ENCODE data around the gene ZFYVE26.

Gene ZFYVE26

DNA sequence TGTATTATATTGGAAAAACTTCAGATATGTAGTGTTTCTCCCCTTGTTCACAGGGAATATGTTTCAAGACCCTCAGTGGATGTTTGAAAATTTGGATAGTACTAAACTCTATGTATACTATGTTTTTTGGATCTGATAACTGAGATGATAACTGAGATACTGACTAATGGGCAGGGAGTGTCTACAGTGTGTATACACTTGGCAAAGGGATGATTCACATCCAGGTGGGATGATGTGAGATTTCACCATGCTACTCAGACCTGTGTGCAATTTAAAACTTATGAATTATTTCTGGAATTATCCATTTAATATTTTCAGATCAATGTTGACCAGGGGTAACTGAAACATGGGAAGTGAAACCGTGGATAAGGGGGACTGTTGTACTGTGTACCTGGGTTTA is 17.0 kb upstream of the ZFYVE26 start:
- Histone ChIP-seq H3K36me3 (ENCODE audit: insufficient read depth) (no peaks in the 10 kb centered on the region), H3K4me3 (IDR thresholded peaks at IDR 0.05; ENCODE audit: insufficient read depth, low read depth, low read length) (no peak overlapping the region), H4K20me1 (ENCODE audit: insufficient read depth) (no peaks in the 10 kb centered on the region), H3K9ac (no peak overlapping the region), H2AFZ (ENCODE audit: low read depth) (no peak overlapping the region), H3K4me1 (ENCODE audit: low read depth, poor library complexity, severe bottlenecking) (no peaks in the 10 kb centered on the region), H3K27me3 (ENCODE audit: insufficient read depth, low read depth) (no peaks in the 10 kb centered on the region), H3K79me2 (ENCODE audit: insufficient read depth, low read depth) (no peaks in the 10 kb centered on the region), H3K4me2 (no peak overlapping the region), H3K27ac (no peak overlapping the region)
- TF ChIP-seq, protein P1, sequence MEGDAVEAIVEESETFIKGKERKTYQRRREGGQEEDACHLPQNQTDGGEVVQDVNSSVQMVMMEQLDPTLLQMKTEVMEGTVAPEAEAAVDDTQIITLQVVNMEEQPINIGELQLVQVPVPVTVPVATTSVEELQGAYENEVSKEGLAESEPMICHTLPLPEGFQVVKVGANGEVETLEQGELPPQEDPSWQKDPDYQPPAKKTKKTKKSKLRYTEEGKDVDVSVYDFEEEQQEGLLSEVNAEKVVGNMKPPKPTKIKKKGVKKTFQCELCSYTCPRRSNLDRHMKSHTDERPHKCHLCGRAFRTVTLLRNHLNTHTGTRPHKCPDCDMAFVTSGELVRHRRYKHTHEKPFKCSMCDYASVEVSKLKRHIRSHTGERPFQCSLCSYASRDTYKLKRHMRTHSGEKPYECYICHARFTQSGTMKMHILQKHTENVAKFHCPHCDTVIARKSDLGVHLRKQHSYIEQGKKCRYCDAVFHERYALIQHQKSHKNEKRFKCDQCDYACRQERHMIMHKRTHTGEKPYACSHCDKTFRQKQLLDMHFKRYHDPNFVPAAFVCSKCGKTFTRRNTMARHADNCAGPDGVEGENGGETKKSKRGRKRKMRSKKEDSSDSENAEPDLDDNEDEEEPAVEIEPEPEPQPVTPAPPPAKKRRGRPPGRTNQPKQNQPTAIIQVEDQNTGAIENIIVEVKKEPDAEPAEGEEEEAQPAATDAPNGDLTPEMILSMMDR (conservative IDR thresholded peaks at IDR 0.05; ENCODE audit: low read depth, low read length): no peak

DNA sequence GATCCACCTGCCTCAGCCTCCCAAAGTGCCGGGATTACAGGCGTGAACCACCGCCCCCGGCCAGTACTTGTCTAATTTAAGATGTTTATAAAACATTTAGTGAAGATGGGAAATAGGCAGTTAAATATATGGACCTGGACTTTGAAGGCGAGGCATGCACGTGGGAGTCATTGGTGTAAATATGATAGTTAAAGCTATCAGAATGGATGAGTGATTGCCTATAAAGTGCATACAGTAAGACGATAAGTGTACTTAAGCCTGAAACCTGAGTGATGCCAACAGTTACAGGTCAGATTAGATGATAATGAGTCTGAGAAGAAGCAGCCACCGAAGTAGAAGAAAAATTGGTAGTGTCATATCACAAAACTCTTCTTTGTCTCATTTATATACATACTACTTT is 14.7 kb upstream of the ZFYVE26 start:
- H3K36me3 ChIP-seq (ENCODE audit: insufficient read depth): no peaks in the 10 kb centered on the region
- TF ChIP-seq, protein P1 (conservative IDR thresholded peaks at IDR 0.05; ENCODE audit: low read depth, low read length): no peak
- no peak overlapping the region for H3K4me2 ChIP-seq
- H3K79me2 ChIP-seq (ENCODE audit: insufficient read depth, low read depth): no peaks in the 10 kb centered on the region
- no peaks in the 10 kb centered on the region for H3K4me1 ChIP-seq (ENCODE audit: low read depth, poor library complexity, severe bottlenecking)
- no peak overlapping the region for H3K4me3 ChIP-seq (IDR thresholded peaks at IDR 0.05; ENCODE audit: insufficient read depth, low read depth, low read length)
- no peak overlapping the region for H2AFZ ChIP-seq (ENCODE audit: low read depth)
- no peaks in the 10 kb centered on the region for H3K27me3 ChIP-seq (ENCODE audit: insufficient read depth, low read depth)
- H3K27ac ChIP-seq: no peak overlapping the region
- no peak overlapping the region for H3K9ac ChIP-seq
- H4K20me1 ChIP-seq (ENCODE audit: insufficient read depth): no peaks in the 10 kb centered on the region

DNA sequence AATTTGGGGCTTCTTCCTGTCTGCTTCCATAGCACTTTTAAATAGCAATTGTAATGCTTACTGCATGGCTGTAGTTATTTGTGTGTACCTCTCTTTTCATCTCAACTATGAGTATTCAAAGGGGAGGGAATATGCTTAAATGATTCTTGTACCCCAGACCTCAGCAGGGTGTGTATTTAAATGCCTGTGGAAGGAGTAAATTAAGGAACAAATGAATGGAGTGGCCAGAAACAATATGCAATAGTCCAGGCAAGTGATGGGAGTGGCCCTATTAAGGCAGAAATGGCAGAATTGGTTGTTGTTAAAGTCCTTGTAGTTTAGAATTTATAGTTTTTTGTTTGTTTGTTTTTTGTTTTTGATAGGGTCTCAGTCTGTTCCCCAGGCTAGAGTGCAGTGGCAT is 4.7 kb upstream of the ZFYVE26 start:
- no peaks in the 10 kb centered on the region for H3K79me2 ChIP-seq (ENCODE audit: insufficient read depth, low read depth)
- no peak overlapping the region for H3K4me3 ChIP-seq (IDR thresholded peaks at IDR 0.05; ENCODE audit: insufficient read depth, low read depth, low read length)
- no peak overlapping the region for H3K9ac ChIP-seq
- peaks cover 9% of the 10 kb centered on the region for H3K4me1 ChIP-seq (ENCODE audit: low read depth, poor library complexity, severe bottlenecking)
- H3K27me3 ChIP-seq (ENCODE audit: insufficient read depth, low read depth): no peaks in the 10 kb centered on the region
- H3K4me2 ChIP-seq: no peak overlapping the region
- no peak overlapping the region for H2AFZ ChIP-seq (ENCODE audit: low read depth)
- TF ChIP-seq, protein P1 (conservative IDR thresholded peaks at IDR 0.05; ENCODE audit: low read depth, low read length): no peak
- no peaks in the 10 kb centered on the region for H4K20me1 ChIP-seq (ENCODE audit: insufficient read depth)
- no peaks in the 10 kb centered on the region for H3K36me3 ChIP-seq (ENCODE audit: insufficient read depth)
- no peak overlapping the region for H3K27ac ChIP-seq

DNA sequence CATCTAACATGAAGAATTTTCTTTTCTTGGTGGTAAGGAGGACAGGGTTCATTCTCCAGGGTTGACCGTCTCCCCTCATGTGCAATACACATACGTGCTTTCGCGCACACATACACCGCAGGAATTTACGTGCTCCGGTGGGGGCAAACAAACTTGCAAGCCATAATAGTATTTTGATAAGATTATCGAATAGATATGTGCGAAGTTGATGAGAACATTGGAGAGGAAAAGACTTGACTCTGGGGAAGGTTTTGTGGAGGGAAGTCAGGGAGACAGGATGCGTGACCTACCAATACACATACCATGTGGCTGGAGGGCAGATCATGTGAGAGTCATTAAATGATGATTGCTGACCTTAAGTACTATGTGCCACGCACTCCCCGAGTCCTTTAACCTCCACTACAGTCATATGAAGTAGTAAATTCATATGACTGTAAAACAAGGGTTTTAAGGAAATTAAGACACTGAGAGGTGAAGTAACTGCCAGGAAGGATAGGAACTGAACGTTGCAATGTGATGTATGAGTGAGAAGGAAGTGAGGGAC is 4.1 kb upstream of the ZFYVE26 start:
- Histone ChIP-seq H3K4me2 (peak overlapping the region; percentile 68), H3K27ac (no peak overlapping the region), H3K27me3 (ENCODE audit: insufficient read depth, low read depth) (no peaks in the 10 kb centered on the region)

More for the DNA sequence above, 4.1 kb upstream of the ZFYVE26 start:
- H3K9ac ChIP-seq: no peak overlapping the region; the same call in 1 of the 2 replicates
- peaks cover 5% of the 10 kb centered on the region; the same call in 1 of the 2 replicates for H3K79me2 ChIP-seq (ENCODE audit: insufficient read depth, low read depth)
- H4K20me1 ChIP-seq (ENCODE audit: insufficient read depth): no peaks in the 10 kb centered on the region
- peaks cover 9% of the 10 kb centered on the region for H3K4me1 ChIP-seq (ENCODE audit: low read depth, poor library complexity, severe bottlenecking)
- no peaks in the 10 kb centered on the region for H3K36me3 ChIP-seq (ENCODE audit: insufficient read depth)
- TF ChIP-seq, protein P1 (conservative IDR thresholded peaks at IDR 0.05; ENCODE audit: low read depth, low read length): no peak
- peak overlapping the region; percentile 94; the same call in 1 of the 2 replicates for H2AFZ ChIP-seq (ENCODE audit: low read depth)
- no peak overlapping the region for H3K4me3 ChIP-seq (IDR thresholded peaks at IDR 0.05; ENCODE audit: insufficient read depth, low read depth, low read length)
